Measurements from ENCODE around the gene AFG1L. TPM values are rescaled to one million over a fixed set of nuclear protein-coding genes. Genes with fewer than 3 reads are reported as not detected.

AFG1L gene
- total RNA-seq, 1 experiment from 2014 or later = 7.2 TPM

- no peak for TF ChIP-seq CTCF (IDR thresholded peaks at IDR 0.05; ENCODE audit: insufficient read depth in 1 of 2, low read depth in 1 of 2, low read length in 1 of 2, severe bottlenecking in 1 of 2, unreplicated experiment in 1 of 2)
- Histone ChIP-seq H3K4me1 (no peaks in the 10 kb centered on the region; the same call in 1 of the 2 replicates), H3K36me3 (ENCODE audit: control insufficient read depth, insufficient read depth, low read length) (no peaks in the 10 kb centered on the region), H3K4me3 (ENCODE audit: low read depth, low read length) (no peak overlapping the region), H3K27me3 (replicated peaks; ENCODE audit: control insufficient read depth, insufficient read depth, low read length) (no peaks in the 10 kb centered on the region), H3K9me3 (no peaks in the 10 kb centered on the region)
- intact Hi-C loops (cut with micrococcal nuclease; ENCODE audit: unreplicated experiment) = loop anchor here (5.0 kb wide), 1 partner anchor 99 kb away; the partner anchor contains the start of gene SNX3
- DNase-seq = no peak
- Mint-ChIP-seq H3K27ac (ENCODE audit: unreplicated experiment) (no peak overlapping the region), H3K4me1 (ENCODE audit: low read depth, unreplicated experiment) (no peaks in the 10 kb centered on the region), H3K27me3 (ENCODE audit: insufficient read depth, unreplicated experiment) (no peaks in the 10 kb centered on the region), H3K4me3 (ENCODE audit: unreplicated experiment) (no peak overlapping the region), H3K9me3 (ENCODE audit: unreplicated experiment) (no peaks in the 10 kb centered on the region), H3K36me3 (ENCODE audit: insufficient read depth, unreplicated experiment) (peaks cover 5% of the 10 kb centered on the region)
- ChIA-PET POLR2A (interaction anchor here (0.6 kb wide), 1 partner anchor 11 kb away, joined by 4 read pairs; no protein-coding TSS in a partner anchor), CTCF (no interaction called here)
- no TSS peak for BruUV-seq (replicated peaks)
Observed at GRCh38 chr6:108360919-108361311, 66.1 kb downstream of the AFG1L start.

- Histone ChIP-seq H3K36me3 (ENCODE audit: control insufficient read depth, insufficient read depth, low read length) (no peaks in the 10 kb centered on the region), H3K4me3 (ENCODE audit: low read depth, low read length) (no peak overlapping the region), H3K9me3 (no peaks in the 10 kb centered on the region), H3K4me1 (no peaks in the 10 kb centered on the region), H3K27me3 (replicated peaks; ENCODE audit: control insufficient read depth, insufficient read depth, low read length) (no peaks in the 10 kb centered on the region)
- H3K9me3 Mint-ChIP-seq (ENCODE audit: unreplicated experiment) = no peaks in the 10 kb centered on the region
- no peak overlapping the region for H3K27ac Mint-ChIP-seq (ENCODE audit: unreplicated experiment)
- H3K36me3 Mint-ChIP-seq (ENCODE audit: insufficient read depth, unreplicated experiment) = peaks cover 5% of the 10 kb centered on the region
- no peak overlapping the region for H3K4me3 Mint-ChIP-seq (ENCODE audit: unreplicated experiment)
- TF ChIP-seq CTCF (IDR thresholded peaks at IDR 0.05; ENCODE audit: insufficient read depth in 1 of 2, low read depth in 1 of 2, low read length in 1 of 2, severe bottlenecking in 1 of 2, unreplicated experiment in 1 of 2) = no peak
- no TSS peak for BruUV-seq (replicated peaks)
- no peaks in the 10 kb centered on the region for H3K4me1 Mint-ChIP-seq (ENCODE audit: low read depth, unreplicated experiment)
- CTCF ChIA-PET = no interaction called here
- no peak for DNase-seq
- no peaks in the 10 kb centered on the region for H3K27me3 Mint-ChIP-seq (ENCODE audit: insufficient read depth, unreplicated experiment)
- POLR2A ChIA-PET = no interaction called here
- intact Hi-C loops (cut with micrococcal nuclease; ENCODE audit: unreplicated experiment) = loop anchor here (5.0 kb wide), 1 partner anchor 99 kb away; the partner anchor contains the start of gene SNX3
Observed at GRCh38 chr6:108361312-108361932, 66.6 kb downstream of the AFG1L start.

GRCh38 chr6:108362455-108362854 lies 67.6 kb downstream of the AFG1L start:
- no peaks in the 10 kb centered on the region for H3K27me3 Mint-ChIP-seq (ENCODE audit: insufficient read depth, unreplicated experiment)
- intact Hi-C loops (cut with micrococcal nuclease; ENCODE audit: unreplicated experiment) = loop anchor here (5.0 kb wide), 1 partner anchor 100 kb away; the partner anchor contains the start of gene SNX3
- Histone ChIP-seq H3K27me3 (replicated peaks; ENCODE audit: control insufficient read depth, insufficient read depth, low read length) (no peaks in the 10 kb centered on the region), H3K36me3 (ENCODE audit: control insufficient read depth, insufficient read depth, low read length) (no peaks in the 10 kb centered on the region), H3K4me1 (no peaks in the 10 kb centered on the region), H3K9me3 (no peaks in the 10 kb centered on the region), H3K4me3 (ENCODE audit: low read depth, low read length) (no peak overlapping the region)
- no TSS peak for BruUV-seq (replicated peaks)
- H3K27ac Mint-ChIP-seq (ENCODE audit: unreplicated experiment) = no peak overlapping the region
- ChIA-PET POLR2A (no interaction called here), CTCF (no interaction called here)
- H3K36me3 Mint-ChIP-seq (ENCODE audit: insufficient read depth, unreplicated experiment) = no peaks in the 10 kb centered on the region
- H3K4me1 Mint-ChIP-seq (ENCODE audit: low read depth, unreplicated experiment) = no peaks in the 10 kb centered on the region
- H3K9me3 Mint-ChIP-seq (ENCODE audit: unreplicated experiment) = no peaks in the 10 kb centered on the region
- no peak for DNase-seq
- TF ChIP-seq CTCF (IDR thresholded peaks at IDR 0.05; ENCODE audit: insufficient read depth in 1 of 2, low read depth in 1 of 2, low read length in 1 of 2, severe bottlenecking in 1 of 2, unreplicated experiment in 1 of 2) = no peak
- no peak overlapping the region for H3K4me3 Mint-ChIP-seq (ENCODE audit: unreplicated experiment)
